GM10248 (cell line): Measurements from ENCODE around the gene DENND1B.

Experiments
- CTCF ChIA-PET: fragments of 300-600 bp; sonication (Branson Sonifier 250); formaldehyde crosslinking; extraction: SDS; loops from one replicate; lab custom pipeline; 2021; ENCODE audit warnings: antibody characterized with exemption; lab: Yijun Ruan, JAX
- POLR2A ChIA-PET: fragments of 350-650 bp; sonication (Branson Sonifier 250); formaldehyde crosslinking; extraction: SDS; loops from one replicate; lab custom pipeline; 2020; ENCODE audit warnings: antibody characterized with exemption; lab: Yijun Ruan, JAX
- DNase-seq: peaks from one replicate; pipeline ENCODE4 v3.0.0; 2012; ENCODE audit errors: extremely low spot score
- TF ChIP-seq, protein P1 (sequence below): IDR thresholded peaks from 2 replicates; pipeline ENCODE4 v1.5.1; 2012; ENCODE audit warnings: mild to moderate bottlenecking, low read depth; ENCODE audit errors: extremely low read depth, missing control alignments, control extremely low read depth

The DENND1B gene

DNA sequence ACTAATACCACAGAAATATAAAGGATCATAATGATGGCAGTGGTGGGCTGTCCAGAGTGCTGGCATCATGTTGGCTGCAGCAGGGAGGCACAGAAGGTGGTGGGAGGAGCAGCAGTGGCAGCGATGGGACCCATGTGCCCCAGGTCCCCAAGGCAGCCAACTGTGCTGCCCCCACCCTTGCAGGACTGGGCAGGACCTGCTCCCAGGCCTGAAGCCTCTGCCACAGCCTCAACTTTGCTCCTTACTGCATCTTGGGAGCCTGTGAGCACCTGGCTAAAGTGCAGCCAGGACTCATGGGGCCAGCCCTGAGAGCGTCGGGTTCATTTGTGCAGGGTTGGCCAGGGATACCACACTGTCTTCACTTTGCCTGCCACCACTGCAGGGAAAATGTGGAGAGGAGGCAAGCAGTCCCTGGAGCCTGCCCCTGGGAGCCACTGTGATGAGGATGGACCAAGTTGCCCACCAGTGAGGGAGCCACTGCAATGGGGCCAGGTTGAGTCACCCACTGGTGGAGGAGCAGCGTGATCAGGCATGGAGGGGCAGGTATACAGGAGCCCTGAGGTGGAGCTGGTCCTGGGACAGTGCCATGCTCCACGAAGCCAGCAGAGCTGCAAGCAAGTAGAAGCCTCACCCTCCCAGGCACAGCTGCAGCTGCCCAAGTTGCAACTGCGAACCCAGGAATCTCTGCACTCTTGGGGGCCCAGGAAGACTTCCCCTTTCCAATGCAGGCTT is 25.3 kb upstream of the DENND1B start:
- no peak for DNase-seq
- TF ChIP-seq, protein P1, sequence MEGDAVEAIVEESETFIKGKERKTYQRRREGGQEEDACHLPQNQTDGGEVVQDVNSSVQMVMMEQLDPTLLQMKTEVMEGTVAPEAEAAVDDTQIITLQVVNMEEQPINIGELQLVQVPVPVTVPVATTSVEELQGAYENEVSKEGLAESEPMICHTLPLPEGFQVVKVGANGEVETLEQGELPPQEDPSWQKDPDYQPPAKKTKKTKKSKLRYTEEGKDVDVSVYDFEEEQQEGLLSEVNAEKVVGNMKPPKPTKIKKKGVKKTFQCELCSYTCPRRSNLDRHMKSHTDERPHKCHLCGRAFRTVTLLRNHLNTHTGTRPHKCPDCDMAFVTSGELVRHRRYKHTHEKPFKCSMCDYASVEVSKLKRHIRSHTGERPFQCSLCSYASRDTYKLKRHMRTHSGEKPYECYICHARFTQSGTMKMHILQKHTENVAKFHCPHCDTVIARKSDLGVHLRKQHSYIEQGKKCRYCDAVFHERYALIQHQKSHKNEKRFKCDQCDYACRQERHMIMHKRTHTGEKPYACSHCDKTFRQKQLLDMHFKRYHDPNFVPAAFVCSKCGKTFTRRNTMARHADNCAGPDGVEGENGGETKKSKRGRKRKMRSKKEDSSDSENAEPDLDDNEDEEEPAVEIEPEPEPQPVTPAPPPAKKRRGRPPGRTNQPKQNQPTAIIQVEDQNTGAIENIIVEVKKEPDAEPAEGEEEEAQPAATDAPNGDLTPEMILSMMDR, result no peak
- ChIA-PET CTCF (interaction anchor here (0.9 kb wide), 1 partner anchor 15 kb away, joined by 3 read pairs; no protein-coding TSS in a partner anchor), POLR2A (no interaction called here)

DNA sequence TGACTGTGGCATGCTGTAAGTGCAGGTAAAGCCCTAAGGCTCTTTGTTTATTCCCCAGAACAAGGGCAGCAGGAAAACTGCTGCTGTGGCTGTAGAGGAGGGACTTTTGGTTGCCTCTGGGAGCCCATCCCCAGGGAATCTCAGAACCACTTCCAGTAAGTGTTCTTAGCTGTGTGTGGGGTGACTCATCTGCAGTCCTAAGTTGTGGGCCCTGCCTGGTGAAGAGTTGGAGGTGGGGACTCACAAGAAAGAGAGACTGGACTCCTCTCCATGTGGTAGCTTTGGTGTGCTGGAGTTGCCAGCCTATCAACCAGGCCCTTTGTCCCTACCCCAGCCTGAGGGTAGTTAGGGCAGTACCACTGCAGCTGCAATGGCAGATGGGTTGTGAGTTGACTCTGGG is 24.0 kb upstream of the DENND1B start:
- no peak for DNase-seq
- ChIA-PET POLR2A (no interaction called here), CTCF (interaction anchor here (2.3 kb wide), 1 partner anchor 9 kb away, joined by 7 read pairs; no protein-coding TSS in a partner anchor)
- TF ChIP-seq, protein P1, result no peak

DNA sequence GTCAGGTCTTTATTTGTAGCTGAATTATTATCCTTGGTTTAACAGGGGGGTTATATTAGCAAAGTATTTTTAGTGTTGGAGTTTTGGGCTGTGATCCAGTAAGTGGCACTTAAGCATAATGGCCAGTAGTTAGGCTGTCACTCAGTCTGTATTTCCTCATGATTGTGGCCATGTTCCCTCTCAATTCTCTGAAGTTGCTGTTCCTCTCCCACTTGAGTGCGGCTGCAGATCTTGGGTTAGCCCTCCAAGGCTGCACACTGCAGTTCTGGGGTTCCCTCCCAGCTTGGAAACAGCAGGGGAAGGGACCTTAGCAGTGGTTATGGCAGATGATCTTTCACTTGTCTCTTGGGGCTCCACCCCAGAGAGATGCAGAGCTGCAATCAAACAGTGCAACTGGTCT is 23.2 kb upstream of the DENND1B start:
- POLR2A ChIA-PET, result no interaction called here
- TF ChIP-seq, protein P1, result no peak
- CTCF ChIA-PET, result interaction anchor here (2.3 kb wide), 1 partner anchor 10 kb away, joined by 7 read pairs; no protein-coding TSS in a partner anchor
- DNase-seq, result no peak

DNA sequence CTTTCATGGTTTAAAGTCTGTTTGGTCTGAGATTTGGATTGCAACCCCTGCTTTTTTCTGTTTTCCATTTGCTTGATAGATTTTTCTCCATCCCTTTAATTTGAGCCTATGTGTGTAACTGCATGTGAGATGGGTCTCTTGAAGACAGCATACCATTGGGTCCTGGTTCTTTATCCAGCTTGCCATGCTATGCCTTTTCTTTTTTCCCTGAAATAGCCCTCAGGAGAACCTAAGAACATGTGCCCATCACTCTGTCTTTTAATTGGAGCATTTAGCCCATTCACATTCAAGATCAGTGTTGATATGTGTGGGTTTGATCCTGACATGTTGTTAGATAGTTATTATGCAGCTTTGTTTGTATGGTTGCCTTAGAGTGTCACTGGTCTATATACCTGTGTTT is 21.7 kb upstream of the DENND1B start:
- ChIA-PET CTCF (interaction anchor here (1.6 kb wide), 1 partner anchor 13 kb away, joined by 4 read pairs; no protein-coding TSS in a partner anchor), POLR2A (no interaction called here)
- DNase-seq, result no peak
- TF ChIP-seq, protein P1, result no peak

DNA sequence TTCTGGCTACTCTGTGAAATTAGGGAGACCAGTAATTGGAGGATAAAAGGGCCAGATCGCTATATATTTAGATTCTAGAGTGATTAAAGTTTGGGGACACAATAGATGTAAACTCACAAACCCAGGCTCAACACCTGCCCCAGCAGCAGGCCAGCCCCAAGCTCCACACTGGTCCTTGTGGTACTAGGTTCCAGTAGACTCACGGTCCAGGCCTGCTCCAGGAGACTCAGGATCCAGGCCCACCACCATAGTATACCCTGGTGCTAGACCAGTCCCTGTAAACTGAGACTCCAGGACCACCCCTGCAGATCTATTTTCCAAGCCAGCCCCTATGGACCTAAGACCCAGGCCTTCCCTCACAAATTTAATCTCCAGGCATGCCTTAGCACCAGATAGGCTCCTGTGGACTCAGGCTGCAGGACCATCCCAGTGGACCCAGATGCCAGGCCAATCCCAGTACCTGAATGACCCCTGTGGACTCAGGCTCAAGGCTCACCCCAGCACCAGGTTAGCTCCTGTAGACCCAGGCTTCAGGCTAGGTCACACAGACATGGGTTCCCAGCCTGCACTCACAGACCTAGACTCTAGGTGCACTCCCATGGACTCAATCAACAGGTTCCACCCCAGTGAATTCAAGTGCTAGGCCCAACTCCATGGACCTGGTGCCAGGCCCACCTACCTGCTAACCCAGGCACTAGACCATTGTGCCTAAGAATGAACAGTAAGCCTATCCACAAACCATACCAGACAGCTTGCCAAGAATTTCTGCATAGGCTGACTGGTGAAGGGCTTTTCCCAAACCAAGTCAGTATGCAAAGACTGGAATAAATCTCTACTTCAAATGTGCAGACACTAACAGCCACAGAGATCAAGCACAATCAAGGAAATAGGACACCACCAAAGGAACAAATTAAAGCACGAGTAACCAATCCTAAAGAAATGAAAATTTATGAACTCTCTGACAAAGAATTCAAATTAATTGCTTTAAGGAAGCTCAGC is 13.8 kb upstream of the DENND1B start:
- TF ChIP-seq, protein P1, result no peak
- POLR2A ChIA-PET, result no interaction called here
- CTCF ChIA-PET, result interaction anchor here (0.8 kb wide), 1 partner anchor 84 kb away, joined by 3 read pairs; no protein-coding TSS in a partner anchor
- no peak for DNase-seq

DNA sequence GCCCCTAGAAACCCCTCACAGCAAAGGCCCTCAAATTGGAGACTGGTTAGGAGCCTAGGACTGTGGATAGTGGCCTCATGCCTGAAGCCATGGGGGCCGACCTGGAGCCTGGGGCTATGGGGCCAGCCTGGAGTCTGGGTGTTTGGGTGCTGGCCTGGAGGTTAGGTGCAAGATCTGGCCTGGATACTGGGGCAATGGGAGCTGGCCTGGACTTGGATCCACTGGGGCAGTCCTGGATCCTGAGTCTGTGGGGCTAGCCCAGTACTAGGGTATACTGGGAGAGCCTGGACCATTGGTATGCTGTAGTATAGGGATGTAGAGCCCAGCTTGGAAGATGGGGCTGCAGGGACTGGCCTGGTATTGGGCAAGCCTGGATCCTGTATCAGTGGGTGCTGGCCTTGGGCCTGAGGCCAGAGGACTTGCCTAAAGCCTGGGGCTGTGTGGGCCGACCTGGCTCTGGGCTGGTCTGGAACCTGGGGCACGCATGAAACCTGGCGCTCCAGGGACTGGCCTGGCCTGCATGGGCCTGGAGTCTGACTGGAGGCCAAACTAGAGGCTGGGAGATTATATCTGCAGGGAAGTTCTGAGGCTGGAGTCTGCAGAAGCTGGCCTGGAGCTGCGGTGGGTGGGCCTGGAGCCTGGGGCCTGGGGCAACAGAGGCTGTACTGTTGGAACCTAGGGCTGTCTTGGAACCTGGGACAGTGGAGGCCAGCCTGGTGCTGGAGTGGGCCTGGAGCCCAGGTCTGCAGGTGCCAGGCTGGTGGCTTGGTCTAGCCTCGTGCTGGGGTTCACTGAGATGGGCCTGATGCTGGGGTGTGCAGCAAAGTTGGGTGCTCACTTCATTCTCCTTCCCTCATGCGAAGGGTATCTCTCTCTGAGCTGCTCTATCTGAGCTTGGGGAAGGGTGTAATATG is 12.6 kb upstream of the DENND1B start:
- CTCF ChIA-PET, result no interaction called here
- no peak for DNase-seq
- TF ChIP-seq, protein P1, result no peak
- POLR2A ChIA-PET, result no interaction called here
